CD4-positive, alpha-beta T cell treated with Interleukin-15 for 4 hours (primary cell): ENCODE measurements around the gene OR8K3.

Source experiments
- DNase-seq: peaks from one replicate; pipeline ENCODE4 v3.0.0-alpha.2; 2020; ENCODE audit warnings: low spot score

The OR8K3 gene

DNA sequence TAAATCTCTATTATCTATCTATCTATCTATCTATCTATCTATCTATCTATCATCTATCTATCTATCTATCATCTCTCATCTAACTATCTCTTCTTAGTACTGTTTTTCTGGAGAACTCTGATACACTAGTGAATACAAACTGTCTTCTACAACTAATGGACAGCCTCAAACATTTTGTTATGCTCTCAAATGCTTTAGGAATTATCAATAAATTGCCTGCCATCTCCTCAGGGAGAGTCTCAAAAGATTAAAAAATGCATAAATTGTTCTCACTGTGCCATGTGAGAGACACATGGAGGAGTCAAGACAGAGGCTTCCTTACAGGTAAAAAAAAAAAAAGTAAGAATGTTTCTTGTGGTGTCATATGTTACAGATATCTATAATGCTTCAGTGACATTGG is at the start of gene OR8K3:
OR8K3 (plus strand) TSS at position 301 of the 400 bp plus-strand sequence. CDS start 3,163 bp downstream, outside the sequence.
- DNase-seq = no peak

DNA sequence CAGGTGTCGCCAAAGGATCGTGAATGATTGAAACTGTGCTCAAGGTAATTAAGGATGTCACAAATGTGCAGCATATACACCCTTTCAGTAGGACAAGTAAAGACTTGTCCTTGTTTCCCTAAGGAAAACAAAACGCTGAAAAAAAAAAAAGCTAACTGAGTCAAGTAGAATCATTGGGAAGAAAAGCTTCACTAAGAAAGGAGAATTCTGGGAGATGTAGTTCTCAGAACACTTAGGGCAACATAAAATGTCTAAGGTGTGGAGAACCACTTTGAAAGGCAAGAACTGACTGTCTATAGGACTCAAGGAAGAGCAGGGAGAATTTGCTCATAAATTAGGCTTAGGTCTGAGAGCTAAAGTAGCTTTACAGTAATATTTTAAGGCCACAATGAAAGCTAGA is 43.9 kb upstream of the OR8K3 start:
- no peak for DNase-seq

- DNase-seq = no peak
Observed at GRCh38 chr11:56273854-56274253, 41.1 kb upstream of the OR8K3 start, which contains the start of gene OR5T1. OR5T1 (plus strand) TSS chr11:56274154; CDS start chr11:56275639, 1,485 bp downstream.

DNA sequence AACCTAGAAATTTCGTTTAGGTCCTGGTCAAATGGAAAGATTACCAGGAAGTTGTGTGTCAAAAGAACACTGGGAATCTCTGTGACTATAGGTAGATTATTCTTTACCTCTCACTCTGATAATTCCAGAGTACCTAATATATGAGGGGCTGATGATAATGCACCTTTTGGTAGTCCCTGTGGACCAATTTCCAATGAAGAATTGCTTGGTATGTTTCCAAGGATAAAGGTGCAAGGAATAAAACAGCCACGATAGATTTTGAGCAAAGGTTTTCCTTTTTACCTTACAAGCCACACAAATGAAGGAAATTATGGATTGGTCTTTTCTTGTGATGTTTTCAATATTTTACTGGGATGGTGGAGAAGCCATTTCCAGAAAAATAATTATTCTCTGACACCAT is 22.8 kb upstream of the OR8K3 start, which contains the start of gene OR8H1:
OR8H1 (minus strand) TSS at position 101 of the 400 bp plus-strand sequence. CDS start 1,192 bp downstream, outside the sequence.
- DNase-seq = no peak

GRCh38 chr11:56296898-56297297 is 18.0 kb upstream of the OR8K3 start:
- no peak for DNase-seq

DNA sequence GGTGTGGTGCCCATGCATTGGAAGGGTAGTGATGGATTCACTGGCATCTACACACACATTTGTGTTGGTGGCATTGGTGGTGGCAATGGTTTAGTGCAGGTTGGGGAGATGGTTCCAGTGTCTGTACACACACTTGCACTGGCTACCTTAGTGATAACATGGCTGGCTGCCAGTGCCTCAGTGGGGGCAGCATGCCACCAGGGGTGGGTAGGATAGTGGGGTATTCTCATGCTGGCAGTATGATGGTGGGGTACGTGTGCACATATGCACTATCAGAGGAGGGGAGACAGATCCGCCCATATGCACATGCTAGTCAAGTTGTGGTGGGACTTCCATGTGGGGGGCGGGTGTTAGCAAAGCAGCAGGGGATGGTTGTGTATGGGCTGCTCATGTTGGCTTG is 7.1 kb upstream of the OR8K3 start:
- DNase-seq = no peak

- no peak for DNase-seq
Observed at GRCh38 chr11:56331861-56332491, 17.0 kb downstream of the OR8K3 start.

DNA sequence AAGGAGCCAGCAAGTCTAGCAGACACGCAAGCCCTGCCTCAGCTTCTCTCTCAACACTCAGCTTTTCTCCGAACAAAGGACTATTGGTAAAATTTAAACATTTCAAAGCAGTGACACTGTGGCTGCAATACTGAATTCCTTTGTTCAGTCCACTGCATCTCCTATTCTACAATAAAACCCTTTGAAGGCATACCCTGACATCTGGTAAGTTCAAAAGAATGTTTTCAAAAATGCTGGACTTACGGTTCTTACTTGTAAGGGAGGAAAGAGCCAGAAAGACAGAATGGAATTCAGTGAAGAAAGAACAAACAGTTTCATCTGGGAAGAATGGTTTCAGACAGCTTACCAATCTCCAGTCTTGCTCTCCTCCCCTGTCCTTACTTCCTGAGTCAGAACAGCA is 18.2 kb downstream of the OR8K3 start:
- no peak for DNase-seq

DNA sequence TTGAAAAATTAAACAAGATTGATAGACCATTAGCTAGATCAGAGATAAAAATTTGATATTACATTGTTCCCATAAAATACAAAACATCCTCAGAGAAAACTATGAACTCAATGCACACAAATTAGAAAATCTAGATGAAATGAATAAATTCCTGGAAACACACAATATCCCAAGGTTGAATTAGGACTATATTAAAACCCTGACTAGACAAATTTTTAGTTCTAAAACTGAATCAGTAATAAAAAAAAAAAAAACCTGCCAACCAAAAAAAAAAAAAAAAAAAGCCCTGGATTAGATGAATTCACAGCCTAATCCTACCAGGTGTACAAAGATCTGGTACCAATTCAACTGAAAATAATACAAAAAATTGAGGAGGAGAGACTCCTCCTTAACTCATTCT is 25.3 kb downstream of the OR8K3 start:
- no peak for DNase-seq

DNA sequence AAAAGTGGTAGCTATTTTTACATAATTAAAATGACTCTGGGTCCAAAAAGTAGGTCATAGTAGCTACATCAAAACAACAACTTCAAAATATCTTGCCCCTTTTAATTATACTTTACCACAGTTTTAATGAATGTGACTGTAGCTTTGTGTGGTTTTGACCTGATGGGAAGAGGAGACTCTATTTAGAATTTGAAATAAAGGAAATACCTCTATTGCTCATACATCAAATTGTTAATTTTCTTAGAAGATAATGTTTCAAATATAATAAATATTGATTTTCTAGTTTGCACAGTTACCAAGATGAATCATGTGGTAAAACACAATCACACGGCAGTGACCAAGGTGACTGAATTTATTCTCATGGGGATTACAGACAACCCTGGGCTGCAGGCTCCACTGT is 30.8 kb downstream of the OR8K3 start, which contains the start of gene OR8K1:
OR8K1 (plus strand) TSS at position 301 of the 400 bp plus-strand sequence; CDS start at position 301, 0 bp downstream.
- DNase-seq = no peak

- DNase-seq = no peak
Observed at GRCh38 chr11:56353991-56354390, 39.0 kb downstream of the OR8K3 start, which contains the start of gene OR8J1. OR8J1 (plus strand) TSS chr11:56354291; CDS start chr11:56360247, 5,956 bp downstream.
